ENCODE measurements around the gene ADGRG3. TPM values are rescaled to one million over a fixed set of nuclear protein-coding genes. Genes with fewer than 3 reads are reported as not detected.

ADGRG3 gene
- total and polyA plus RNA-seq, 2 of the 13 experiments (the other 11 are each of a cell fraction or from before 2014, with no cell fraction given): 2.7 to 11.8 TPM

DNA sequence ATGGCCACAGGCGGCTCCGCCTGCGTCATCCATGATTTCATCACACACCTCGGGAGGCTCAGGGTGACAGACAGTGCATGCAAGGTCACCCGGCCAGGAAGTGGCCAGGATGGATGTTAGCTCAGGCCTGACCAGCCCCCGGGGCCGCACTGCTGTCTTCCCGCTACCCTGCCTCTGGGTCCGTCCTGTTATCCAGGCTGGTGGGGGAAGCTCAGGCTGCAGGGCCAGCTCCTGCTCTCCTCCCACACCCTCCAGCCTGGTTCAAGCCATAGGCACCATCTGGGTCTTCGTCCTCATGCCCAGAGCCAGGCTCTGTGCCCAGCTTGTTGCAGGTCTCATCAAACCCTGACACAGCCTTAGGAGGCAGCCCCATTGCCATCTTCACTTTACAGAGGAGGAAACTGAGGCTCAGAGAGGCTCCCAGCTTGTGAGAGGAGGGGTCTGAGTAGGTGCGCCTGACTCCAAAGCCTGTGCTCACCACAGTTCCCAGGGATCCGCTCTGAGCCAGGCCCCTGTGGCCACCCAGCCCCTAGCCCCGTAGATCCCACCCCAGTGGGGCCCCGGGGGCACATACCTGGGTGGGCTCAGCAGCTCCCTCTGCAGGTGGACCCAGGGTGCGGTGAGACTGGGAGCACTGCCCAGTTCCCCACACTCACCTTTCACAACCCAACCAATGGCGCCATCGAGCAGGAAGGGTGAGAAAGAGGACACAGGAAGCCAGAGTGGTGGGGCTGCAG is 412 bp upstream of the ADGRG3 start (continued):
- TF ChIP-seq, protein P1, sequence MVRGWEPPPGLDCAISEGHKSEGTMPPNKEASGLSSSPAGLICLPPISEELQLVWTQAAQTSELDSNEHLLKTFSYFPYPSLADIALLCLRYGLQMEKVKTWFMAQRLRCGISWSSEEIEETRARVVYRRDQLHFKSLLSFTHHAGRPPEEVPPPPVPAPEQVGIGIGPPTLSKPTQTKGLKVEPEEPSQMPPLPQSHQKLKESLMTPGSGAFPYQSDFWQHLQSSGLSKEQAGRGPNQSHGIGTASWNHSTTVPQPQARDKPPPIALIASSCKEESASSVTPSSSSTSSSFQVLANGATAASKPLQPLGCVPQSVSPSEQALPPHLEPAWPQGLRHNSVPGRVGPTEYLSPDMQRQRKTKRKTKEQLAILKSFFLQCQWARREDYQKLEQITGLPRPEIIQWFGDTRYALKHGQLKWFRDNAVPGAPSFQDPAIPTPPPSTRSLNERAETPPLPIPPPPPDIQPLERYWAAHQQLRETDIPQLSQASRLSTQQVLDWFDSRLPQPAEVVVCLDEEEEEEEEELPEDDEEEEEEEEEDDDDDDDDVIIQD (CRISPR knock-in tag; IDR thresholded peaks at IDR 0.05; ENCODE audit: low read depth): peak; percentile 59
- TF ChIP-seq ZNF784 (CRISPR knock-in tag; IDR thresholded peaks at IDR 0.05; ENCODE audit: borderline replicate concordance) (0 out of 2 replicates have a peak, but pooled peaks have one; percentile 52), ZNF773 (CRISPR knock-in tag; IDR thresholded peaks at IDR 0.05; ENCODE audit: borderline replicate concordance) (no peak), ONECUT2 (CRISPR knock-in tag; IDR thresholded peaks at IDR 0.05) (no peak), WIZ (CRISPR knock-in tag; IDR thresholded peaks at IDR 0.05) (no peak), SMC3 (IDR thresholded peaks at IDR 0.05; ENCODE audit: low read length) (peak; percentile 49; the same call in 1 of the 2 replicates), NFE2L2 (IDR thresholded peaks at IDR 0.05; ENCODE audit: low read length) (no peak), IRF9 (CRISPR knock-in tag; IDR thresholded peaks at IDR 0.05; ENCODE audit: borderline replicate concordance) (peak; percentile 80), AHR (CRISPR knock-in tag; IDR thresholded peaks at IDR 0.05) (no peak; the same call in 1 of the 2 replicates), LCORL (IDR thresholded peaks at IDR 0.05) (no peak), LCORL (CRISPR knock-in tag; IDR thresholded peaks at IDR 0.05) (peak; percentile 92; the same call in 1 of the 2 replicates), ZFP36 (IDR thresholded peaks at IDR 0.05; ENCODE audit: borderline replicate concordance, low read depth, low read length, partially characterized antibody) (no peak), FOXO1 (CRISPR knock-in tag; IDR thresholded peaks at IDR 0.05) (peak; percentile 50), ZNF256 (CRISPR knock-in tag; conservative IDR thresholded peaks at IDR 0.05) (no peak), ZFP36L2 (CRISPR knock-in tag; IDR thresholded peaks at IDR 0.05) (no peak), RBFOX2 (IDR thresholded peaks at IDR 0.05; ENCODE audit: low read depth, low read length) (peak; percentile 39; the same call in 1 of the 2 replicates), ZNF34 (CRISPR knock-in tag; IDR thresholded peaks at IDR 0.05; ENCODE audit: borderline replicate concordance) (no peak), ISL2 (CRISPR knock-in tag; IDR thresholded peaks at IDR 0.05) (no peak; the same call in 1 of the 2 replicates), TAF1 (CRISPR knock-in tag; IDR thresholded peaks at IDR 0.05) (peak; percentile 69; the same call in 1 of the 2 replicates), PHB2 (IDR thresholded peaks at IDR 0.05; ENCODE audit: partially characterized antibody) (no peak)
- TF ChIP-seq, protein P2, sequence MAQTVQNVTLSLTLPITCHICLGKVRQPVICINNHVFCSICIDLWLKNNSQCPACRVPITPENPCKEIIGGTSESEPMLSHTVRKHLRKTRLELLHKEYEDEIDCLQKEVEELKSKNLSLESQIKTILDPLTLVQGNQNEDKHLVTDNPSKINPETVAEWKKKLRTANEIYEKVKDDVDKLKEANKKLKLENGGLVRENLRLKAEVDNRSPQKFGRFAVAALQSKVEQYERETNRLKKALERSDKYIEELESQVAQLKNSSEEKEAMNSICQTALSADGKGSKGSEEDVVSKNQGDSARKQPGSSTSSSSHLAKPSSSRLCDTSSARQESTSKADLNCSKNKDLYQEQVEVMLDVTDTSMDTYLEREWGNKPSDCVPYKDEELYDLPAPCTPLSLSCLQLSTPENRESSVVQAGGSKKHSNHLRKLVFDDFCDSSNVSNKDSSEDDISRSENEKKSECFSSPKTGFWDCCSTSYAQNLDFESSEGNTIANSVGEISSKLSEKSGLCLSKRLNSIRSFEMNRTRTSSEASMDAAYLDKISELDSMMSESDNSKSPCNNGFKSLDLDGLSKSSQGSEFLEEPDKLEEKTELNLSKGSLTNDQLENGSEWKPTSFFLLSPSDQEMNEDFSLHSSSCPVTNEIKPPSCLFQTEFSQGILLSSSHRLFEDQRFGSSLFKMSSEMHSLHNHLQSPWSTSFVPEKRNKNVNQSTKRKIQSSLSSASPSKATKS (CRISPR knock-in tag; IDR thresholded peaks at IDR 0.05): 0 out of 2 replicates have a peak, but pooled peaks have one; percentile 20
- TF ChIP-seq, protein P3, sequence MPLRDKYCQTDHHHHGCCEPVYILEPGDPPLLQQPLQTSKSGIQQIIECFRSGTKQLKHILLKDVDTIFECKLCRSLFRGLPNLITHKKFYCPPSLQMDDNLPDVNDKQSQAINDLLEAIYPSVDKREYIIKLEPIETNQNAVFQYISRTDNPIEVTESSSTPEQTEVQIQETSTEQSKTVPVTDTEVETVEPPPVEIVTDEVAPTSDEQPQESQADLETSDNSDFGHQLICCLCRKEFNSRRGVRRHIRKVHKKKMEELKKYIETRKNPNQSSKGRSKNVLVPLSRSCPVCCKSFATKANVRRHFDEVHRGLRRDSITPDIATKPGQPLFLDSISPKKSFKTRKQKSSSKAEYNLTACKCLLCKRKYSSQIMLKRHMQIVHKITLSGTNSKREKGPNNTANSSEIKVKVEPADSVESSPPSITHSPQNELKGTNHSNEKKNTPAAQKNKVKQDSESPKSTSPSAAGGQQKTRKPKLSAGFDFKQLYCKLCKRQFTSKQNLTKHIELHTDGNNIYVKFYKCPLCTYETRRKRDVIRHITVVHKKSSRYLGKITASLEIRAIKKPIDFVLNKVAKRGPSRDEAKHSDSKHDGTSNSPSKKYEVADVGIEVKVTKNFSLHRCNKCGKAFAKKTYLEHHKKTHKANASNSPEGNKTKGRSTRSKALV (CRISPR knock-in tag; IDR thresholded peaks at IDR 0.05): no peak

All from HepG2 (cell line).